IPS-18a (cell line): ENCODE results near the gene KCNN4.

Experiments used
- H3K27ac ChIP-seq: one replicate; pipeline ENCODE4 v1.5.1; 2013; ENCODE audit warnings: low read length
- H3K27me3 ChIP-seq: one replicate; pipeline ENCODE4 v1.6.1; 2013; ENCODE audit warnings: mild to moderate bottlenecking, low read length; ENCODE audit not compliant: control insufficient read depth, insufficient read depth
- H3K36me3 ChIP-seq: one replicate; pipeline ENCODE4 v1.6.1; 2013; ENCODE audit warnings: low read depth, low read length; ENCODE audit not compliant: control insufficient read depth
- H3K4me1 ChIP-seq: one replicate; pipeline ENCODE4 v1.6.1; 2013; ENCODE audit warnings: low read depth, low read length; ENCODE audit not compliant: control insufficient read depth
- H3K4me3 ChIP-seq: one replicate; pipeline ENCODE4 v1.5.1; 2013; ENCODE audit warnings: low read length
- H3K9ac ChIP-seq: one replicate; pipeline ENCODE4 v1.6.1; 2013; ENCODE audit warnings: mild to moderate bottlenecking, low read length, moderate library complexity
- H3K9me3 ChIP-seq: one replicate; pipeline ENCODE4 v1.6.1; 2013; ENCODE audit warnings: low read depth, low read length; ENCODE audit not compliant: control insufficient read depth

The KCNN4 gene

GRCh38 chr19:43752287-43752875, 28.4 kb downstream of the KCNN4 start:
- H3K4me1 ChIP-seq: no peaks in the 10 kb centered on the region
- no peaks in the 10 kb centered on the region for H3K27me3 ChIP-seq
- no peak overlapping the region for H3K4me3 ChIP-seq
- no peak overlapping the region for H3K9ac ChIP-seq
- no peaks in the 10 kb centered on the region for H3K9me3 ChIP-seq
- peaks cover 23% of the 10 kb centered on the region for H3K36me3 ChIP-seq
- H3K27ac ChIP-seq: no peak overlapping the region

GRCh38 chr19:43751466-43752220, 29.1 kb downstream of the KCNN4 start:
- Histone ChIP-seq H3K4me1 (no peaks in the 10 kb centered on the region), H3K4me3 (no peak overlapping the region), H3K27ac (no peak overlapping the region), H3K9ac (no peak overlapping the region), H3K27me3 (no peaks in the 10 kb centered on the region), H3K9me3 (no peaks in the 10 kb centered on the region), H3K36me3 (peaks cover 30% of the 10 kb centered on the region)

- Histone ChIP-seq H3K4me1 (no peaks in the 10 kb centered on the region), H3K4me3 (no peak overlapping the region), H3K9me3 (no peaks in the 10 kb centered on the region), H3K9ac (no peak overlapping the region), H3K36me3 (peaks cover 40% of the 10 kb centered on the region), H3K27me3 (no peaks in the 10 kb centered on the region), H3K27ac (no peak overlapping the region)
Observed at GRCh38 chr19:43749898-43750297, 30.9 kb downstream of the KCNN4 start.

- Histone ChIP-seq H3K27ac (no peak overlapping the region), H3K36me3 (peaks cover 47% of the 10 kb centered on the region), H3K9ac (no peak overlapping the region), H3K4me1 (no peaks in the 10 kb centered on the region), H3K9me3 (no peaks in the 10 kb centered on the region), H3K4me3 (no peak overlapping the region), H3K27me3 (no peaks in the 10 kb centered on the region)
Observed at GRCh38 chr19:43749152-43749551, 31.6 kb downstream of the KCNN4 start.

- H3K27me3 ChIP-seq: no peaks in the 10 kb centered on the region
- H3K4me3 ChIP-seq: no peak overlapping the region
- no peaks in the 10 kb centered on the region for H3K4me1 ChIP-seq
- H3K9ac ChIP-seq: no peak overlapping the region
- H3K36me3 ChIP-seq: peaks cover 51% of the 10 kb centered on the region
- no peaks in the 10 kb centered on the region for H3K9me3 ChIP-seq
- no peak overlapping the region for H3K27ac ChIP-seq
Observed at GRCh38 chr19:43748685-43749084, 32.1 kb downstream of the KCNN4 start.

- Histone ChIP-seq H3K4me1 (no peaks in the 10 kb centered on the region), H3K27ac (no peak overlapping the region), H3K36me3 (peaks cover 53% of the 10 kb centered on the region), H3K4me3 (no peak overlapping the region), H3K27me3 (no peaks in the 10 kb centered on the region), H3K9me3 (no peaks in the 10 kb centered on the region), H3K9ac (no peak overlapping the region)
Observed at GRCh38 chr19:43748205-43748594, 32.6 kb downstream of the KCNN4 start.

GRCh38 chr19:43747557-43748204, 33.1 kb downstream of the KCNN4 start:
- Histone ChIP-seq H3K4me3 (no peak overlapping the region), H3K9me3 (no peaks in the 10 kb centered on the region), H3K27ac (no peak overlapping the region), H3K27me3 (no peaks in the 10 kb centered on the region), H3K36me3 (peaks cover 58% of the 10 kb centered on the region), H3K4me1 (no peaks in the 10 kb centered on the region), H3K9ac (no peak overlapping the region)

GRCh38 chr19:43743059-43743458, 37.7 kb downstream of the KCNN4 start:
- H3K4me3 ChIP-seq: no peak overlapping the region
- H3K9me3 ChIP-seq: no peaks in the 10 kb centered on the region
- no peak overlapping the region for H3K27ac ChIP-seq
- peaks cover 75% of the 10 kb centered on the region for H3K36me3 ChIP-seq
- H3K27me3 ChIP-seq: no peaks in the 10 kb centered on the region
- no peaks in the 10 kb centered on the region for H3K4me1 ChIP-seq
- no peak overlapping the region for H3K9ac ChIP-seq

- no peak overlapping the region for H3K4me3 ChIP-seq
- H3K9ac ChIP-seq: no peak overlapping the region
- H3K27me3 ChIP-seq: no peaks in the 10 kb centered on the region
- H3K27ac ChIP-seq: no peak overlapping the region
- H3K4me1 ChIP-seq: no peaks in the 10 kb centered on the region
- peaks cover 73% of the 10 kb centered on the region for H3K36me3 ChIP-seq
- no peaks in the 10 kb centered on the region for H3K9me3 ChIP-seq
Observed at GRCh38 chr19:43741075-43741825, 39.5 kb downstream of the KCNN4 start.

GRCh38 chr19:43739439-43740235, 41.1 kb downstream of the KCNN4 start:
- Histone ChIP-seq H3K9me3 (no peaks in the 10 kb centered on the region), H3K36me3 (peaks cover 73% of the 10 kb centered on the region), H3K27me3 (no peaks in the 10 kb centered on the region), H3K4me3 (no peak overlapping the region), H3K4me1 (no peaks in the 10 kb centered on the region), H3K27ac (no peak overlapping the region), H3K9ac (no peak overlapping the region)

- Histone ChIP-seq H3K9ac (no peak overlapping the region), H3K27ac (no peak overlapping the region), H3K9me3 (no peaks in the 10 kb centered on the region), H3K36me3 (peaks cover 66% of the 10 kb centered on the region), H3K27me3 (no peaks in the 10 kb centered on the region), H3K4me1 (no peaks in the 10 kb centered on the region), H3K4me3 (no peak overlapping the region)
Observed at GRCh38 chr19:43738780-43739211, 42.0 kb downstream of the KCNN4 start.
